Uterus (tissue), 4 donors: ENCODE measurements around the gene FAM83D. TPM values are rescaled to one million over a fixed set of nuclear protein-coding genes. Genes with fewer than 3 reads are reported as not detected.

Source experiments
- DNase-seq, 2 donors: peaks; one replicate each; pipeline ENCODE4 v3.0.0-alpha.2; 2019 to 2020
- H3K27ac ChIP-seq, 2 donors: fragments of 200-600 bp; sonication (generic); 1 replicate in 1 of 2; 2 replicates in 1 of 2; pipeline ENCODE4 v1.5.1; 2016 to 2018
- H3K27me3 ChIP-seq, 2 donors: fragments of 200-600 bp; sonication (generic); one replicate each; pipeline ENCODE4 v1.5.1; 2018 to 2019; ENCODE audit warnings: control low read depth in 1 of 2
- H3K36me3 ChIP-seq, 2 donors: fragments of 200-600 bp; sonication (generic); one replicate each; pipeline ENCODE4 v1.5.1; 2019; ENCODE audit warnings: control low read depth in 1 of 2
- H3K4me1 ChIP-seq, 2 donors: fragments of 200-600 bp; sonication (generic); one replicate each; pipeline ENCODE4 v1.5.1; 2018 to 2019; ENCODE audit warnings: control low read depth in 1 of 2
- H3K4me3 ChIP-seq, 2 donors: fragments of 200-600 bp; sonication (generic); 1 replicate in 1 of 2; 2 replicates in 1 of 2; pipeline ENCODE4 v1.5.1; 2018 to 2019; ENCODE audit warnings: mild to moderate bottlenecking in 1 of 2
- H3K9me3 ChIP-seq, 2 donors: fragments of 200-600 bp; sonication (generic); one replicate each; pipeline ENCODE4 v1.5.1; 2019; ENCODE audit warnings: control low read depth in 1 of 2
- CTCF ChIP-seq, 4 experiments: fragments of 200-600 bp in 2 of 4; fragments of 450-650 bp in 2 of 4; sonication (generic) in 2 of 4; IDR thresholded peaks; one replicate each; pipeline ENCODE4 v1.5.1; 2016 to 2019; ENCODE audit warnings: antibody characterized with exemption in 4 of 4, mild to moderate bottlenecking in 2 of 4, moderate library complexity in 1 of 4
- POLR2A ChIP-seq, 2 donors: fragments of 450-650 bp; IDR thresholded peaks; one replicate each; pipeline ENCODE4 v1.6.1; 2016; ENCODE audit warnings: antibody characterized with exemption in 2 of 2, mild to moderate bottlenecking in 1 of 2, moderate library complexity in 1 of 2
- intact Hi-C: fragments of 100-400 bp; cut with DNase I; formaldehyde crosslinking; loops from one replicate; pipeline ENCODE4 v1.15.1; 2023; ENCODE audit warnings: low total_unique reads
- total RNA-seq, 4 donors: library from RNA; depleted of rRNA in 3 of 4; stranded (reverse); fragments of >200 nt in 3 of 4; gene quantifications; one replicate each; pipeline versions ENCODE4 v1.1.0 to v1.2.4, GENCODE V29; 2014 to 2023
- donor health status: DM: yes; HTN: yes; CAD: no.

Gene FAM83D
- total RNA-seq, 4 donors from 2014 or later: 0.61 to 15.1 TPM; not detected in 2

DNA sequence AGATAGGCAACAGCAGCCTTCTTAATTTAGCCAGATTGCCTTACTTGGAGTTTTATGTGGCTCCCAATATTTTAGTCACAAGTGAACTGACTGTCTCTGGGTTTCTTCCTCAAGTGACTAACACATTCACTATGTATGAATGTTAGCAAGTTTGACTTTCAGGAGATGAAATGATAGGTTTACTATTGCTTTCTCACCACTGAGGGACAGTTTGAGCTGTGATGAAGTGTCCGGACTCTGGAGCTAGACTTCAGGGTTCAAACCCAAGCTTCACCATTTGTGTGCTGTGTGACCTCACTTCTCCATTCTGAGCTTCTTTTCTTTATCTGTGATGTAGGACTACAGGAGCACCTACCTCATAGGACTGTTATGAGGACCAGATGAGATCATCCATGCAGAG is 44.1 kb downstream of the FAM83D start:
- Histone ChIP-seq H3K27me3 (no peaks in the 10 kb centered on the region), H3K27ac (no peak overlapping the region), H3K36me3 (no peaks in the 10 kb centered on the region), H3K9me3 (no peaks in the 10 kb centered on the region), H3K4me1 (no peaks in the 10 kb centered on the region), H3K4me3 (no peak overlapping the region)
- TF ChIP-seq CTCF (IDR thresholded peaks at IDR 0.05) (no peak), POLR2A (IDR thresholded peaks at IDR 0.05) (no peak)
- DNase-seq: no peak
- intact Hi-C loops: no loop called here

DNA sequence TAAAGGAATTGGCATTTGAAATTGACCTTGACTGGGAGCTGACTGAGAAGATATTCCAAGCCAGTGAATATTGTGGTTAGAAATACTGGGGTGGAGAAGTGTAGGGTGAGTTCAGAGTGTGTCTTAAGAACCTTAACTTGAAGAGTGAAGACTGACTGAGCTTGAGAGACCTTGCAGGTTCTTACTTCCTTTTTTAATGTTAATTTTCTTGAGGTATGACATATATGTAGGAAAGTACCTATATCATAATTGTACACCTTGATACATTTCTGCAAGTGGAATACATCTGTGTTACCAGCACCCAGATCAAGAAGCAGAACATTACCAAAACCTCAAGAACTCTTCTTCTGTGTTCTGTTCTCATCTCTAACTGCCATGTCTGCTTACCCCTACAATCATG is 46.9 kb downstream of the FAM83D start:
- Histone ChIP-seq H3K4me1 (no peaks in the 10 kb centered on the region), H3K9me3 (no peaks in the 10 kb centered on the region), H3K4me3 (no peak overlapping the region), H3K27me3 (no peaks in the 10 kb centered on the region), H3K36me3 (no peaks in the 10 kb centered on the region), H3K27ac (no peak overlapping the region)
- TF ChIP-seq POLR2A (IDR thresholded peaks at IDR 0.05): no peak
- no peak for TF ChIP-seq CTCF (IDR thresholded peaks at IDR 0.05)
- no peak for DNase-seq
- intact Hi-C loops: no loop called here

DNA sequence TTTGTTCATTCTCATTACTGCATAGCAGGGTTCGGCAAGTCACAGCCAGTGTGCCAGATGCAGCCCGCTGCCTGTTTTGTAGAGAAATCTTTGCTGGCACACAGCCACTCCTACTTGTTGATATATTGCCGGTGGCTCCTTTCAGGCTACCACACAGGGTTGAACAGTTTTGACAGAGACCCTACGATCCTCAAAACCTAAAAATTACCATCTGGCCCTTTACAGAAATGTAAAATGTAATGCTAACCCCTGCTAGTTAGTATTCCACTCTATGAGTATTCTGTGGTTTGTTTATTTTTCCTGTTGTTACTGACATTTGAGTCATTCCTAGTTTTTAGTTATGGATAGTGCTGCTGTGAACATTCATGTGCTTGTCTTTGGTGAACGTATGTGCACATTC is 47.4 kb downstream of the FAM83D start:
- no peaks in the 10 kb centered on the region for H3K27me3 ChIP-seq
- no peak overlapping the region for H3K4me3 ChIP-seq
- no peaks in the 10 kb centered on the region for H3K4me1 ChIP-seq
- no peak for TF ChIP-seq POLR2A (IDR thresholded peaks at IDR 0.05)
- TF ChIP-seq CTCF (IDR thresholded peaks at IDR 0.05): no peak
- no peaks in the 10 kb centered on the region for H3K9me3 ChIP-seq
- intact Hi-C loops: no loop called here
- no peak overlapping the region for H3K27ac ChIP-seq
- DNase-seq: peak in 1 of 2 donors; percentile 31
- no peaks in the 10 kb centered on the region for H3K36me3 ChIP-seq

DNA sequence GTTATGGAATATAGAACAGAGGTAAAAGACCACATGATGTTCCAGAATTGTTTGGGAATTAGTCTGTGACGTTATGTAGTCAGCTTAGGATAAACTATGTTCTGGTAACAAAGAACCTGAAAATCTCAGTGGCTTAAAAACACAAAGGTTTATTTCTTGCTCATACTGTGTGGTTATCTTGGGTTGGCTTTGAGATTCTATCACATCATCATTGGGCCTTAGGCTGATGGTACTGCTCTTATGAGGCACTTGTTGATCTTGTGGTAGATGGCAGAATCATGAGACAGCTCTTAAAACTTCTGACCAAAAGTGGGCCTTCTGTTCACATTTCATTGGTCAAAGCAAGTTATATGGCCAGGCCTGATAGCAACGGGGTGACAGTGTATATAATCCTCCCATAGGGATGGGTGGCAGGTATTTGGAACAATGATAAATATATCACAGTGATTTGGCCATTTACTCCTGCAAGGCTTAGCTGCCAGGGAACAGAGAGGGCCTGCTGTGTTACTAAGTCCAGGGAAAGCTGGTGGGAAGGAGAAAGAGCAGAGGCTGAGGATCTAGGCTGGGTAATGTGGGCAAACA is 49.4 kb downstream of the FAM83D start:
- no peaks in the 10 kb centered on the region for H3K9me3 ChIP-seq
- H3K4me1 ChIP-seq: no peaks in the 10 kb centered on the region
- DNase-seq: no peak
- intact Hi-C loops: no loop called here
- H3K36me3 ChIP-seq: no peaks in the 10 kb centered on the region
- TF ChIP-seq POLR2A (IDR thresholded peaks at IDR 0.05) (no peak), CTCF (IDR thresholded peaks at IDR 0.05) (no peak)
- H3K27ac ChIP-seq: no peak overlapping the region
- H3K27me3 ChIP-seq: no peaks in the 10 kb centered on the region
- H3K4me3 ChIP-seq: no peak overlapping the region

- Histone ChIP-seq H3K27ac (no peak overlapping the region), H3K36me3 (no peaks in the 10 kb centered on the region), H3K4me3 (no peak overlapping the region), H3K4me1 (no peaks in the 10 kb centered on the region), H3K27me3 (no peaks in the 10 kb centered on the region), H3K9me3 (no peaks in the 10 kb centered on the region)
- no peak for TF ChIP-seq POLR2A (IDR thresholded peaks at IDR 0.05)
- TF ChIP-seq CTCF (IDR thresholded peaks at IDR 0.05): no peak
- no peak for DNase-seq
- intact Hi-C loops: no loop called here
Observed at GRCh38 chr20:38979434-38979833, 53.2 kb downstream of the FAM83D start.
